ENCODE results near the gene TRIOBP. TPM values are rescaled to one million over a fixed set of nuclear protein-coding genes. Genes with fewer than 3 reads are reported as not detected.

Gene TRIOBP
- total RNA-seq, 2 donors from 2014 or later, result 87.2 TPM

DNA sequence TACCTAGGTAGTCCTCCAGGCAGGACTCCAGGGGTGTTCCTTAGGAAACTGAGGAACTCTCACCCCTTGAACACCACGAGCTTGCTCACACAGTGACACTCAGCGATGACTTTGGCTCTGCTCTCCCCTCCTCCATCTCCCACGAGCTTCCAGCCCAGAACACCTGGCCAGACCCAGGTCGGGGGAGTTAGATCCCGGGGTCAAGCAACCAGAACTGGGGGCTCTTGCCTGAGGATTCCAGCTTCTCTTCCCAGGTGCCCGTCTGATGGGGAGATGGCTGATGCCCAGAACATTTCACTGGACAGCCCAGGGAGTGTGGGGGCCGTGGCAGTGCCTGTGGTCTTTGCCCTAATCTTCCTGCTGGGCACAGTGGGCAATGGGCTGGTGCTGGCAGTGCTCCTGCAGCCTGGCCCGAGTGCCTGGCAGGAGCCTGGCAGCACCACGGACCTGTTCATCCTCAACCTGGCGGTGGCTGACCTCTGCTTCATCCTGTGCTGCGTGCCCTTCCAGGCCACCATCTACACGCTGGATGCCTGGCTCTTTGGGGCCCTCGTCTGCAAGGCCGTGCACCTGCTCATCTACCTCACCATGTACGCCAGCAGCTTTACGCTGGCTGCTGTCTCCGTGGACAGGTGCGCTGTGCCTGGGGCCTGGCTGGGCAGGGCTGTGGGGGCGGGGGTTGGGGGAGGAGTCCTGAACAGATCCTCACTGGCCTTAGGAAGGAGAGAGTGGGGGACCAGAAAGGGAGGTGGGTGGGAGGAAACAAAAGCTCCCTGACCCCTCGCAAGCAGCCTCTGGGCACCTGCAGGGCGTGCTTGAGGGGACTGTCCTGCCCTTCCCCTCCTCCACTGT is 126.5 kb downstream of the TRIOBP start, which contains the start of gene GALR3:
Gene GALR3, plus strand, starts transcription at position 249 of the 852 bp plus-strand sequence. Its CDS starts 25 bp downstream, at position 274.
- intact Hi-C loops (cut with DNase I, micrococcal nuclease), result loop anchor here in 1 of 2 donors (5.0 kb wide), 1 partner anchor 39 kb away; no protein-coding TSS in a partner anchor
- DNase-seq (no peak), ATAC-seq (no peak)

DNA sequence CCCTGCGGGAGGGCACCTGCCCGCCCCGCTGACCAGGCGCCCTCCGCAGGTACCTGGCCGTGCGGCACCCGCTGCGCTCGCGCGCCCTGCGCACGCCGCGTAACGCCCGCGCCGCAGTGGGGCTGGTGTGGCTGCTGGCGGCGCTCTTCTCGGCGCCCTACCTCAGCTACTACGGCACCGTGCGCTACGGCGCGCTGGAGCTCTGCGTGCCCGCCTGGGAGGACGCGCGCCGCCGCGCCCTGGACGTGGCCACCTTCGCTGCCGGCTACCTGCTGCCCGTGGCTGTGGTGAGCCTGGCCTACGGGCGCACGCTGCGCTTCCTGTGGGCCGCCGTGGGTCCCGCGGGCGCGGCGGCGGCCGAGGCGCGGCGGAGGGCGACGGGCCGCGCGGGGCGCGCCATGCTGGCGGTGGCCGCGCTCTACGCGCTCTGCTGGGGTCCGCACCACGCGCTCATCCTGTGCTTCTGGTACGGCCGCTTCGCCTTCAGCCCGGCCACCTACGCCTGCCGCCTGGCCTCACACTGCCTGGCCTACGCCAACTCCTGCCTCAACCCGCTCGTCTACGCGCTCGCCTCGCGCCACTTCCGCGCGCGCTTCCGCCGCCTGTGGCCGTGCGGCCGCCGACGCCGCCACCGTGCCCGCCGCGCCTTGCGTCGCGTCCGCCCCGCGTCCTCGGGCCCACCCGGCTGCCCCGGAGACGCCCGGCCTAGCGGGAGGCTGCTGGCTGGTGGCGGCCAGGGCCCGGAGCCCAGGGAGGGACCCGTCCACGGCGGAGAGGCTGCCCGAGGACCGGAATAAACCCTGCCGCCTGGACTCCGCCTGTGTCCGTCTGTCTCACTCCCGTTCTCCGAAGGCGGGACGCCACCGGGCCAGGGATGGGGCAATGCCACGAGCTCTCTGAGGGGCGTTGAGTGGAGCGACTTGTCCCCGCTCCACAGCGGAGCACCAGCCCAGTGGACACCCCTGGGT is 128.1 kb downstream of the TRIOBP start:
- peak; percentile 76 for ATAC-seq
- intact Hi-C loops (cut with DNase I, micrococcal nuclease), result loop anchor here in 1 of 2 donors (5.0 kb wide), 1 partner anchor 37 kb away; no protein-coding TSS in a partner anchor
- DNase-seq, result peak in 1 of 2 donors; percentile 43

Other genes starting within 250 kb of the TRIOBP start
- 10 to 100 TPM; 10.4 to 11.2 TPM for gene MFNG, start 210.7 kb upstream of the TRIOBP start, total RNA-seq
- 10 to 100 TPM; 64.1 to 66.4 TPM for gene CARD10, start 177.6 kb upstream of the TRIOBP start, total RNA-seq
- 10 to 100 TPM; 52.2 to 64.1 TPM for gene CDC42EP1, start 136.6 kb upstream of the TRIOBP start, total RNA-seq
- gene LGALS2, start 117.0 kb upstream of the TRIOBP start, total RNA-seq, result 10 to 100 TPM; 42.9 to 44.5 TPM
- 10 to 100 TPM; 56.9 to 73.3 TPM for gene GGA1, start 88.2 kb upstream of the TRIOBP start, total RNA-seq
- gene SH3BP1, start 57.4 kb upstream of the TRIOBP start, total RNA-seq, result 100 to 1,000 TPM in 1 of 2 donors, 10 to 100 TPM in 1; 77.4 to 121 TPM
- gene PDXP, start 38.3 kb upstream of the TRIOBP start, total RNA-seq, result 10 to 100 TPM; 37.7 to 50.7 TPM
- 100 to 1,000 TPM in 1 of 2 donors, 10 to 100 TPM in 1; 40.4 to 161 TPM for gene LGALS1, start 21.4 kb upstream of the TRIOBP start, total RNA-seq
- 10 to 100 TPM; 30.3 to 38.2 TPM for gene NOL12, start 10.7 kb upstream of the TRIOBP start, total RNA-seq
- gene GCAT, start 110.9 kb downstream of the TRIOBP start, total RNA-seq, result 10 to 100 TPM; 10.2 to 10.6 TPM
- not detected for gene GALR3, start 126.3 kb downstream of the TRIOBP start, total RNA-seq
- 10 to 100 TPM; 21.1 to 25.6 TPM for gene ANKRD54, start 147.3 kb downstream of the TRIOBP start, total RNA-seq
- gene EIF3L, start 152.4 kb downstream of the TRIOBP start, total RNA-seq, result 100 to 1,000 TPM; 362 to 388 TPM
- 10 to 100 TPM; 26.6 to 32.6 TPM for gene MICALL1, start 209.2 kb downstream of the TRIOBP start, total RNA-seq

Data from left colon (tissue), 2 donors.